Fibroblast of lung (primary cell): ENCODE measurements around the gene SMPD2. TPM values are rescaled to one million over a fixed set of nuclear protein-coding genes. Genes with fewer than 3 reads are reported as not detected.

ENCODE experiments used
- DNase-seq, 2 donors: peaks; one replicate each; pipeline versions ENCODE4 v3.0.0 to v3.0.0-alpha.2; 2010; ENCODE audit warnings: low read depth in 2 of 2
- H2AFZ ChIP-seq: 2 replicates; pipeline ENCODE4 v1.5.1; 2012; ENCODE audit warnings: low read length, control low read depth, inconsistent platforms
- H3K27ac ChIP-seq: 2 replicates; pipeline ENCODE4 v1.5.1; 2011; ENCODE audit warnings: low read length, control low read depth; ENCODE audit not compliant: insufficient read depth
- H3K27me3 ChIP-seq: 2 replicates; pipeline ENCODE4 v1.5.1; 2011; ENCODE audit warnings: mild to moderate bottlenecking, low read length; ENCODE audit not compliant: control insufficient read depth, insufficient read depth
- H3K36me3 ChIP-seq: 2 replicates; pipeline ENCODE4 v1.5.1; 2011; ENCODE audit warnings: low read length; ENCODE audit not compliant: control insufficient read depth, insufficient read depth
- H3K4me1 ChIP-seq: 2 replicates; pipeline ENCODE4 v1.5.1; 2011; ENCODE audit warnings: low read length; ENCODE audit not compliant: control insufficient read depth, insufficient read depth; ENCODE audit errors: extremely low read depth
- H3K4me2 ChIP-seq: 2 replicates; pipeline ENCODE4 v1.5.1; 2011; ENCODE audit warnings: low read length, control low read depth; ENCODE audit not compliant: insufficient read depth; ENCODE audit errors: extremely low read depth
- H3K4me3 ChIP-seq, 4 experiments: fragments of 200-600 bp in 1 of 4; sonication (generic) in 1 of 4; replicated peaks in 1 of 4; 2 replicates each; pipeline ENCODE4 v1.5.1; 2011 to 2016; ENCODE audit warnings: low read length in 4 of 4, low read depth in 3 of 4, mild to moderate bottlenecking in 3 of 4, control low read depth in 2 of 4, inconsistent platforms in 1 of 4, mixed read lengths in 1 of 4; ENCODE audit not compliant: insufficient read depth in 1 of 4; ENCODE audit errors: control extremely low read depth in 1 of 4
- H3K79me2 ChIP-seq: 2 replicates; pipeline ENCODE4 v1.5.1; 2012; ENCODE audit warnings: mild to moderate bottlenecking, low read length, inconsistent platforms; ENCODE audit not compliant: control insufficient read depth, insufficient read depth
- H3K9ac ChIP-seq: 2 replicates; pipeline ENCODE4 v1.5.1; 2011; ENCODE audit warnings: mild to moderate bottlenecking, low read length, control low read depth; ENCODE audit not compliant: insufficient read depth
- H3K9me3 ChIP-seq: 2 replicates; pipeline ENCODE4 v1.5.1; 2012; ENCODE audit warnings: low read depth, low read length; ENCODE audit not compliant: control insufficient read depth, insufficient read depth
- H4K20me1 ChIP-seq: 2 replicates; pipeline ENCODE4 v1.5.1; 2011; ENCODE audit warnings: low read length; ENCODE audit not compliant: control insufficient read depth, insufficient read depth; ENCODE audit errors: extremely low read depth
- EZH2 ChIP-seq: IDR thresholded peaks from 2 replicates; pipeline ENCODE4 v1.5.1; 2012; ENCODE audit warnings: low read length, control low read depth, mild to moderate bottlenecking; ENCODE audit errors: missing control alignments
- polyA plus RNA-seq, 2 donors: library from polyadenylated mRNA; depleted of rRNA in 1 of 2; stranded (reverse) in 1 of 2; unstranded in 1 of 2; fragments of >200 nt; gene quantifications; 2 replicates each; pipeline ENCODE4 v1.2.1, GENCODE V29; 2011 to 2012; ENCODE audit warnings: missing spikeins in 1 of 2
- total RNA-seq: library from RNA; depleted of rRNA; stranded (reverse); fragments of >200 nt; gene quantifications from 2 replicates; pipeline ENCODE4 v1.2.1, GENCODE V29; 2014
- TF ChIP-seq, protein P1 (sequence below), 2 donors: IDR thresholded peaks in 1 of 2; conservative IDR thresholded peaks in 1 of 2; 1 replicate in 1 of 2; 2 replicates in 1 of 2; pipeline ENCODE4 v1.5.1; 2011 to 2012; ENCODE audit warnings: low read length in 2 of 2, control low read depth in 1 of 2, inconsistent platforms in 1 of 2, low read depth in 1 of 2, mild to moderate bottlenecking in 1 of 2

SMPD2 gene
- total and polyA plus RNA-seq, 2 donors (not counting 1 experiment from before 2014, with no cell fraction given): 5.5 to 7.9 TPM

DNA sequence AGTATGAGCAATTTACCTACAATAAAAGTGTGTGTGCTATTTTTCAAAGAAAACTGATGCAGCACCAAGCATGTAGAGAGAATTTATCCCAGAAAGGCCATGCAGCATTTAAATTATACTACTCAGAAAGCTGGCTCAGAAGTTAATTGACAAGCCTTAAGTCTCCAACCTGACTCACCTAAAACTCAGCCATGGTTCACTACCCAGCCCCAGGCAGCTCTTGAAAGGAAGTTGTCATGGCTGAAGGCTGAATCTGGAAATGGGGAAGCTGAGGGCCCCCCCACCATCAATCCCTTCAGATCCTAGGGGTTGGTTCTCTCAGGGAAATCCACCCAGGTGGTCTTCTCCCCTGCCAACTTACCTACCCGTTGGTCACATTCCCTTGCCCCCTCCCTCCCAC is 19.8 kb upstream of the SMPD2 start:
- no peaks in the 10 kb centered on the region for H3K36me3 ChIP-seq
- TF ChIP-seq EZH2: no peak
- TF ChIP-seq, protein P1, sequence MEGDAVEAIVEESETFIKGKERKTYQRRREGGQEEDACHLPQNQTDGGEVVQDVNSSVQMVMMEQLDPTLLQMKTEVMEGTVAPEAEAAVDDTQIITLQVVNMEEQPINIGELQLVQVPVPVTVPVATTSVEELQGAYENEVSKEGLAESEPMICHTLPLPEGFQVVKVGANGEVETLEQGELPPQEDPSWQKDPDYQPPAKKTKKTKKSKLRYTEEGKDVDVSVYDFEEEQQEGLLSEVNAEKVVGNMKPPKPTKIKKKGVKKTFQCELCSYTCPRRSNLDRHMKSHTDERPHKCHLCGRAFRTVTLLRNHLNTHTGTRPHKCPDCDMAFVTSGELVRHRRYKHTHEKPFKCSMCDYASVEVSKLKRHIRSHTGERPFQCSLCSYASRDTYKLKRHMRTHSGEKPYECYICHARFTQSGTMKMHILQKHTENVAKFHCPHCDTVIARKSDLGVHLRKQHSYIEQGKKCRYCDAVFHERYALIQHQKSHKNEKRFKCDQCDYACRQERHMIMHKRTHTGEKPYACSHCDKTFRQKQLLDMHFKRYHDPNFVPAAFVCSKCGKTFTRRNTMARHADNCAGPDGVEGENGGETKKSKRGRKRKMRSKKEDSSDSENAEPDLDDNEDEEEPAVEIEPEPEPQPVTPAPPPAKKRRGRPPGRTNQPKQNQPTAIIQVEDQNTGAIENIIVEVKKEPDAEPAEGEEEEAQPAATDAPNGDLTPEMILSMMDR (conservative IDR thresholded peaks at IDR 0.05 in 1 of 2, IDR thresholded peaks at IDR 0.05 in 1 of 2; ENCODE audit: low read depth in 1 of 2, low read length in 2 of 2): no peak
- H3K27me3 ChIP-seq: no peaks in the 10 kb centered on the region
- H2AFZ ChIP-seq: no peak overlapping the region
- DNase-seq: no peak
- H3K27ac ChIP-seq: no peak overlapping the region
- no peaks in the 10 kb centered on the region for H3K9me3 ChIP-seq
- no peaks in the 10 kb centered on the region for H4K20me1 ChIP-seq
- H3K4me1 ChIP-seq: no peaks in the 10 kb centered on the region
- H3K4me2 ChIP-seq: no peak overlapping the region
- H3K79me2 ChIP-seq: no peaks in the 10 kb centered on the region
- H3K4me3 ChIP-seq: no peak overlapping the region
- no peak overlapping the region for H3K9ac ChIP-seq

GRCh38 chr6:109421184-109421583 is 19.3 kb upstream of the SMPD2 start:
- Histone ChIP-seq H2AFZ (no peak overlapping the region), H3K9me3 (no peaks in the 10 kb centered on the region)

DNA sequence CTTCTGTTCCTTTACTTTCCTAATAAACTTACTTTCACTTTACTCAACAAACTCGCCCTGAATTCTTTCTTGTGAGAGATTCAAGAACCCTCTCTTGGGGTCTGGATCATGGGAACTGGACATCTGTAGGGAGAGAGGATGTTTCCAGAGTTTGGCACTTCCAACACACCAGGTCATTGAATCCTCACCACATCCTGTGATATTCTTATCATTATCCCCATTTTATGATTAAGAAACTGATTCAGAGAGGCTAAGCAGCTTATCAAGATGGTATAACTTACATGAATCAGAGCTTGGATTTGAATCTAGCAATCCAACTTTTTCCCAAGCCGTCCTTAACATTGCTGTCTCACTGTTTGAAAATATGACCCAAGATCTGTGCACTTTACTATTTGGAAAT is 15.6 kb upstream of the SMPD2 start:
- Histone ChIP-seq H3K79me2 (no peaks in the 10 kb centered on the region), H2AFZ (no peak overlapping the region), H3K27me3 (no peaks in the 10 kb centered on the region), H3K9me3 (no peaks in the 10 kb centered on the region), H4K20me1 (no peaks in the 10 kb centered on the region), H3K4me1 (no peaks in the 10 kb centered on the region), H3K4me2 (no peak overlapping the region), H3K27ac (no peak overlapping the region), H3K36me3 (no peaks in the 10 kb centered on the region), H3K9ac (no peak overlapping the region), H3K4me3 (no peak overlapping the region)
- DNase-seq: peak in 1 of 2 donors; percentile 34
- no peak for TF ChIP-seq EZH2
- TF ChIP-seq, protein P1 (conservative IDR thresholded peaks at IDR 0.05 in 1 of 2, IDR thresholded peaks at IDR 0.05 in 1 of 2; ENCODE audit: low read depth in 1 of 2, low read length in 2 of 2): no peak

More at GRCh38 chr6:109421184-109421583, 19.3 kb upstream of the SMPD2 start:
- Histone ChIP-seq H3K27me3 (no peaks in the 10 kb centered on the region), H3K9ac (no peak overlapping the region), H3K4me2 (no peak overlapping the region), H4K20me1 (no peaks in the 10 kb centered on the region), H3K79me2 (no peaks in the 10 kb centered on the region), H3K36me3 (no peaks in the 10 kb centered on the region), H3K4me3 (no peak overlapping the region), H3K27ac (no peak overlapping the region), H3K4me1 (no peaks in the 10 kb centered on the region)
- TF ChIP-seq, protein P1 (conservative IDR thresholded peaks at IDR 0.05 in 1 of 2, IDR thresholded peaks at IDR 0.05 in 1 of 2; ENCODE audit: low read depth in 1 of 2, low read length in 2 of 2): no peak
- TF ChIP-seq EZH2: no peak
- no peak for DNase-seq
